ENCODE data around the gene CDK4.
"Not testable (repeated sequence)": the region's sequence is repeated elsewhere in the genome, so short reads cannot be mapped to it uniquely, and the experiment has no call there.

CDK4 gene

GRCh38 chr12:57751788-57752667 lies at the start of gene CDK4:
Gene CDK4, minus strand, starts transcription at chr12:57752310. Its CDS starts 593 bp downstream, at chr12:57751717.
- peak; percentile 98 for FAIRE-seq

DNA sequence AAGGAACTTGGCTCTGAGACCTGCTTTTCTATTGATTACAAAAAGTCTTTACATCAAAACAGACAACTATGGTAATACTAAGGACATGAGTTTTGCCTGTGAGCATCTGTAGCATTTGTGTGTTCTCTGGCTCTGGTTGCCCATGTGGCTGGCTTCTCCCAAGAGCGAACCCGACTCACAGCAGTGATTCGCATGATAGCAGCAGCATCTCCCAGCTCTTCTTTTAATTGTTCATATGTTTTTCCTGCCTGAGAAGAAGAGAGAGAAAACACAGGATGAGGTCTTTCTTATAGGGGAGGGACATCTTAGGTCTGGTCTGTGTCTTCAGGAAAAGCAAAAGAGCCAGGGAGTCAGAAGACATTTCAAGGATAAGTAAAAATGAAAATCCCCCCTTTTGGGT lies 48.9 kb upstream of the CDK4 start:
- no peak for FAIRE-seq

DNA sequence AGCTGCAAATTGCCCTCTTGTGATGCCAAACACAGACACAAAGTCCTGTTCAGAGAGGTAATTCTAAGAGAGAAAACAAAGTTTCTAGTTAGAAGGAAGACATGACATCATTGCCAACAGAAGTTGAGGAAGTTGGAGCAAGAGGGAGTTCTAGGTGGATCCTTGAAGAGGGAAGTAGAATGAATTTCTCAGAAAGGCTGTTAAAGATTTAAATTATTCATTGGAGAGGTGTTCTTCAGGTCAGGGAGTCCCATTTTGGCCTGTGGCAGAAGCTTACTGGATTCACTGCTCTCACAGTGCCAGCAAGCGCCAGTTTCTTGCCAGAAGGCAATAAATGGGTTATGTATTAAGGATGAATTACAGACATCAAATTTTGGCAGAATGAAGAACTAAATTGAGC lies 45.8 kb upstream of the CDK4 start:
- FAIRE-seq, result no peak

- FAIRE-seq, result no peak
Observed at GRCh38 chr12:57796996-57797395, 44.9 kb upstream of the CDK4 start.

DNA sequence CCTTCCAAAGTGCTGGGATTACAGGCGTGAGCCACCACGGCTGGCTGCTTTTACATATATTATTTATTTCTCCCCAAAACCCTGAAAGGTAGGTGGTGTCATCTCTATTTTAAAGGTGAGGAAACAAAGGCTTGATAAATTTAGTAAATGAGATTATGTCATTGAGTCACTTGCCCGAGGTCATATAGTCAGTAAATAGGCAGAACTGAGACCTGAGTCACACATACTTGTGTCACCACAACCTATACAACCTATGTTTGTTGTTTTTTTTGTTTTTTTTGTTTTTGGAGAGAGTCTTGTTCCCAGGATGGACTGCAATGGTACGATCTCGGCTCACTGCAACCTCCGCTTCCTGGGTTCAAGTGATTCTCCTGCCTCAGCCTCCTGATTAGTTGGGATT lies 43.2 kb upstream of the CDK4 start:
- no peak for FAIRE-seq

DNA sequence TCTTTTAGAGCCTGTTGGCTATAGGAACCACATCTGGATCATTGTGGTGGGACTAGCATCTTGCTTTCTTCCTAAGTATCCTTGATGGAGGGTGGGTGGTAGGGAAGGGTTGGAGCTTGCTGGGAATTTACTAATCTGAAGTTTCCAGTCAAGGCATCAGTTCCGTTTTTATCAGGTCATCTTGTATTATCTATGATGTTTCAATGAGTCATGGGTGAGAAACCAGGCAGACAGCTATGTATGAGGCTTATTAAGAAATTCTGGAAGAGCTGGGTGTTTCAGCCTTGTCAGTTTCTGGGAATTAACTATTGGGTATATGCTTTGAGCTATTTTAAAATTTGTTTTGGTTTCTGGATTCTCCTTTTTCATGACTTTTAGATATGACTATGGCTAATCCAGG lies 41.8 kb upstream of the CDK4 start:
- no peak for FAIRE-seq

DNA sequence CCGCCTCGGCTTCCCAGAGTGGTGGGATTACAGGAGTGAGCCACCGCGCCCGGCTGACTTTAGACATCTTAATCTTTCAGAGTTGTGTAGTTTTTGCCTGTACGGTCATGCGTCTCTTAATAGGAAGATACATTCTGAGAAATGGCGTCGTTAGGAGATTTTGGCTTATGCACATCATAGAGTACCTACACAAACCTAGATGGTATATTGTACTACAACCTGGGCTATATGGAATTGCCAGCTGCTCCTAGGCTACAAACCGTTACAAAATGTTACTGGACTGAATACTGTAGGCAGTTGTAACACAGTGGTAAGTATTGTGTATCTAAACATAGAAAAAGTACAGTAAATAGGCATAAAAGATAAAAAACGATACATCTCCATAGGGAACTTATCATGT lies 31.8 kb upstream of the CDK4 start:
- FAIRE-seq, result no peak

GRCh38 chr12:57783466-57783801 lies 31.3 kb upstream of the CDK4 start:
- FAIRE-seq, result no peak

GRCh38 chr12:57782608-57783465 lies 30.7 kb upstream of the CDK4 start, which contains the start of gene TSFM:
Gene TSFM, plus strand, starts transcription at chr12:57782787. Its CDS starts 15 bp downstream, at chr12:57782802.
- FAIRE-seq, result peak; percentile 67

GRCh38 chr12:57782243-57782607 lies 30.1 kb upstream of the CDK4 start:
- no peak for FAIRE-seq

DNA sequence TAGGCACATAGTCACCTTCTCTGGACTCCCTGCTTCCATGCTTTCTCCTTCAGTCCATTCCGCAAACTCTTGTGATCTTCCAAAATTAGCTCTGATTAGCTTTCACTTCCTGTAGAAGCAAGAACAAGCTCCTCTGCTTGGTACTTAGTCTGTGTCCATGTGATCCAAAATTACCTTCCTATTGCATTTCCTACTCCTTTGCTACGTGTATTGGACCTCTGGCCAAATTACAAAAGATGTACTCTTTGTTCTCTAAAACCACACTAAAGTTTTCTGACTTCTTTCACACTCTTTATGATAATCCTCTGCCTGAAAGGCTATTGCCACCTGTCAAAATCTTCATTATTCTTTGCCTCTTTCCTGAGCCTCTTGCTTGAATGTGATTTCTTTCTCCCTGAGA lies 29.7 kb upstream of the CDK4 start:
- no peak for FAIRE-seq

- FAIRE-seq, result no peak
Observed at GRCh38 chr12:57781244-57781643, 29.1 kb upstream of the CDK4 start.

- FAIRE-seq, result no peak
Observed at GRCh38 chr12:57780284-57780897, 28.3 kb upstream of the CDK4 start.

DNA sequence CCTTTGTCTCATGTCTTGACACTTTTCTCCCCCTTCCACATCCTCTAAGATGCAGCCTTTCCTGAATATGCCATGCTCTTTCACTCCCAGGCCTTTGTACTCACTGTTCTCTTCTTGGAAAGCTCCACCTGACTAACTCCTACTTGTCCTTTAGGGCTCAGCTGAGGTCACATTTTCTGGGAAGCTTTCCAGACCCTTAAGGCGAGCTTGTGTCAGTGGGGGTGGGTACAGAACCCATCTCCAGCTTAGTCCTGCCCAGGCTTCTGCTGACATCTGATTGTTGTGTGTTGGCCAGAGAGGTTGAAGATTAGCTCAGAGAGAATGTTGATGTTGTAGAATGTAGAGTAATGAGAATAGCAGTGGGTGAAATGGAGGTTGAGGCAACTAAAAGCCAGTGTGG lies 27.6 kb upstream of the CDK4 start:
- no peak for FAIRE-seq

GRCh38 chr12:57777911-57778310 lies 25.8 kb upstream of the CDK4 start:
- no peak for FAIRE-seq

DNA sequence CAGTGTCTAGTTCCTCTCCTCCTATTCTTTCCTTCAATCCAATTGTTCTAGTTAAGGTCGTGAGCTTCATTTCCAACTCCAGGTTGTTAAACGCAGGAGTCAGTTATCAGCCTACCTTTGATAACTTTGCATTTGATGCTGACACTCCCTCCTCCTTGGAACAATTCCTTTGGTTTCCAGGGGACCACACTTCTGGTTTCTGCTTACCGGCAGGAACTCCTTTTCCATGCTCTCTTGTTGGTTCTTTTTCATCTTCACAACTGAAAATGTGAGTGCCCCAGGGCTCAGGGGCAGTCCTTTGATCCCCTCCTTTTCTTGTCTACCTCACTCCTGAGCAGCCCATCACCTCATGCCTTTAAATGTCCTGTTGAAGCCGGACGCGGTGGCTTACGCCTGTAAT lies 25.3 kb upstream of the CDK4 start:
- no peak for FAIRE-seq

- no peak for FAIRE-seq
Observed at GRCh38 chr12:57776247-57776587, 24.1 kb upstream of the CDK4 start.

DNA sequence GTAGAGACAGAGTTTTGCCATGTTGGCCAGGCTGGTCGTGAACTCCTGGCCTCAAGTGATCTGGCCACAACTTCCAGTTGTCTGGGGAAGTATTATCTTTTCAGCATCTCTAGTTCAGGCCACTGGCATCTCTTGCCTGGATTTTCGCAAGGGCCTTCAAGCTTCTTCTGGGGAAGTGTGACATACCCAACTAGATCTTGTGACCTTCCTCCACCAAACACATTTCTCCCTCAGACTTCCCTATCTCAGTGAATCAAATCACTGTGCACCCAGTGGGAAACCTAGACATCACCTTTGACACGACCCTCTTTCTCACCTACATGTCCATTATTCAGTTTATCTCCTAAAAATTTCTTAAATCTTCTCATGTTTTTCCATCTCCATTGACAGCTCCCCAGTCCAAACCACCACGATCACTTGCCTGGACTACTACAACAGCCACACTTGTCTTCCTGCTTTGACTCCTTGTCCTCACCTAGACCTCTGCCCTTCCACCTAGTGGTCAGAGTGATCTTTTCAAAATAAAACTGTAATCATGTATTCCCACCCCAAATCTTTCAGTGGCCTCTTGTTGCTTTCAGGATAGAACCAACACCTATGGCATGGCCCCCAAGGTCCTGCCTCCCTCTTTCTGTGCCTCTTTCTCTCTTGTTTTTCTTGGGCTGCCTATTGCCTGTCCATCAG lies 23.6 kb upstream of the CDK4 start:
- no peak for FAIRE-seq

GRCh38 chr12:57775044-57775443 lies 22.9 kb upstream of the CDK4 start:
- FAIRE-seq, result no peak

- FAIRE-seq, result not testable (repeated sequence)
Observed at GRCh38 chr12:57774634-57775033, 22.5 kb upstream of the CDK4 start.

GRCh38 chr12:57772429-57773322 lies 20.6 kb upstream of the CDK4 start, which contains the start of gene EEF1AKMT3:
Gene EEF1AKMT3, plus strand, starts transcription at chr12:57772614. Its CDS starts 111 bp downstream, at chr12:57772725.
- FAIRE-seq, result no peak

DNA sequence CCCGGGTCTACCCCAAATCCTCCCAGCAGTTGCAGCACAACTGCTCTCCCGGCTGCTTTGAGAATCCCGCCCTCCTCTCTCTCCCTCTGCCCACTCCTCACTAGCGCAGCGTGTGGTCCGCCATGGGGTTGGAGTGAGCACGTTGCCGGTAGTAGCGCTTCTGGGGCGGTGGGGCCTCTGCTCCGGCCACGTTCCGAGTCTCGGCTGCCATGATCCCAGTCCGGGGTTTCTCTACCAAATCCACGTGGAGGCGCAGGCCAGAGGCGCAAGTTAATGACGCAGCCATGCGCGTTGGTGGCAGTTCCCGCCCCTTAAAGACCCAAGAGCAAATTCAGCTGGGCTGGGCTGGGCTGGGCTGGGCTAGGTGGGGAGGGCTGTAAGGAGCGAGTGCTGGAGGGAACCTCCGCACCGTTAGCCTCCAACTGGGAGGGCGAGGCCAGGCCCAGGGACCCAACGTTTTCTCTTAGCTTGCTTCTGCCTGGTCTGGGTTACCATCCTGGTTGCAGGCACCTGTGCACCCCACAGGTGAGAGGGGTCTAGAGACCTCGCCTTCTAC lies 19.8 kb upstream of the CDK4 start, which contains the start of gene METTL1:
TSS of gene METTL1 (minus strand) at position 233 of the 556 bp plus-strand sequence. CDS start at position 211, 22 bp downstream.
- peak; percentile 91 for FAIRE-seq

Data from G401.6 (cell line).